HL-60 (cell line): ENCODE data around the gene CACNA2D3.

Experiments
- DNase-seq, 2 experiments: peaks; one replicate each; pipeline ENCODE4 v3.0.0-alpha.2; 2010 to 2020; ENCODE audit warnings: low read depth in 1 of 2, low spot score in 1 of 2
- H3K27ac ChIP-seq: fragments of 250-450 bp; sonication (Bioruptor Pico); replicated peaks from 2 replicates; pipeline ENCODE4 v1.5.1; 2020; ENCODE audit warnings: mild to moderate bottlenecking, moderate library complexity
- H3K27me3 ChIP-seq: fragments of 250-450 bp; sonication (Bioruptor Pico); 2 replicates; pipeline ENCODE4 v1.5.1; 2021; ENCODE audit warnings: mild to moderate bottlenecking, moderate library complexity; ENCODE audit not compliant: insufficient read depth, poor library complexity, severe bottlenecking
- H3K4me3 ChIP-seq: replicated peaks from 2 replicates; pipeline ENCODE4 v1.5.1; 2011; ENCODE audit warnings: mild to moderate bottlenecking, control low read depth, low read length; ENCODE audit not compliant: insufficient read depth
- CTCF ChIP-seq: IDR thresholded peaks from one replicate; pipeline ENCODE4 v1.5.1; 2011; ENCODE audit warnings: low read length, control low read depth, inconsistent platforms; ENCODE audit not compliant: insufficient read depth
- GABPA ChIP-seq: IDR thresholded peaks from 2 replicates; pipeline ENCODE4 v1.6.1; 2012; ENCODE audit warnings: low read depth
- POLR2AphosphoS5 ChIP-seq: IDR thresholded peaks from 2 replicates; pipeline ENCODE4 v1.6.1; 2012; ENCODE audit warnings: low read depth
- REST ChIP-seq: IDR thresholded peaks from 2 replicates; pipeline ENCODE4 v1.6.1; 2012; ENCODE audit warnings: low read depth; ENCODE audit not compliant: insufficient replicate concordance
- SPI1 ChIP-seq: IDR thresholded peaks from 2 replicates; pipeline ENCODE4 v1.6.1; 2012; ENCODE audit warnings: low read depth, mild to moderate bottlenecking, borderline replicate concordance

CACNA2D3 gene

DNA sequence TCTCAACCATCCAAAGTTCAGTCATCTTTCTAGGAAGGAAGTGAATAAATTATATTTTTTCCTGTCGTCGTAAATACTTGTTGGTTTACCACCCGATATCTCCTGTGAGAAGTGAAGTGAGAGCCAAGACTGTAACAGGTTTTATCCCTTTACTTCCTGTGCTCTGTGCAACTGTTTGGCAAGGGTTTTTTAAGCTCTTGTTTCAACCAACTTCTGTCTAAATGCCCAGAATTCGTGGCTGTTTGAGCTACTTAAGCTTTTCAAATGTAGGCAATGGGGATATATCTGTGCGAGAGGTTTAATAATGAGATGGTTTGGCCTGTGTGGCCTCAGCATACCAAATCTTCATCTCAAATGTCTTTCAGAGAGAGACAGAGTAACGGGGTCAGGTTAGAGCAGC is 670.8 kb downstream of the CACNA2D3 start:
- no peak overlapping the region for H3K27ac ChIP-seq
- DNase-seq = no peak
- TF ChIP-seq REST (no peak), POLR2AphosphoS5 (no peak), SPI1 (no peak), CTCF (no peak), GABPA (no peak)
- no peak overlapping the region for H3K4me3 ChIP-seq
- no peaks in the 10 kb centered on the region for H3K27me3 ChIP-seq

GRCh38 chr3:54797111-54797510 is 674.8 kb downstream of the CACNA2D3 start:
- TF ChIP-seq POLR2AphosphoS5 (no peak), SPI1 (no peak), CTCF (no peak), GABPA (no peak), REST (no peak)
- Histone ChIP-seq H3K27ac (no peak overlapping the region), H3K27me3 (no peaks in the 10 kb centered on the region), H3K4me3 (no peak overlapping the region)
- DNase-seq = no peak

DNA sequence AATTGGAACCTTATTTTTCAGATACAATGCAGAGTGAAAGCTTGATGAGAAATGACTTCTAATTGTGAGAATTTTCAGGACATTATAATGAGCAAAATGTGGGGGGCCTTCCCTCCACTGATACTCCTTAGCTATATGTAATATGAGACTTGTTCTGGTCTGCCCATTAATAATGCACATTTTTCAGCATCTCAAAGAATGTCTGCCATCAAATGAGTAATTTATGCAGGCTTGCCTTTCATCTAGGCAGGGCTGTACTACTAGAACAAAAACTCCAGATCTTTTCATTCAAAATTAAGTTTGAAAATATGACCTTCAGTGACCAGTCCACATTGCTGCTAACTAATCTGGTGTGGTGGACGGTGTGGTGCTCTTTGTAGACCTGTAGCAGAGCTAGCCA is 678.1 kb downstream of the CACNA2D3 start:
- Histone ChIP-seq H3K27ac (no peak overlapping the region), H3K27me3 (no peaks in the 10 kb centered on the region), H3K4me3 (no peak overlapping the region)
- no peak for TF ChIP-seq SPI1
- no peak for TF ChIP-seq REST
- TF ChIP-seq POLR2AphosphoS5 = no peak
- no peak for TF ChIP-seq GABPA
- TF ChIP-seq CTCF = no peak
- DNase-seq = no peak
